Measurements from ENCODE around the gene STX12.
"Not testable (repeated sequence)": the region's sequence is repeated elsewhere in the genome, so short reads cannot be mapped to it uniquely, and the experiment has no call there.

STX12 gene

DNA sequence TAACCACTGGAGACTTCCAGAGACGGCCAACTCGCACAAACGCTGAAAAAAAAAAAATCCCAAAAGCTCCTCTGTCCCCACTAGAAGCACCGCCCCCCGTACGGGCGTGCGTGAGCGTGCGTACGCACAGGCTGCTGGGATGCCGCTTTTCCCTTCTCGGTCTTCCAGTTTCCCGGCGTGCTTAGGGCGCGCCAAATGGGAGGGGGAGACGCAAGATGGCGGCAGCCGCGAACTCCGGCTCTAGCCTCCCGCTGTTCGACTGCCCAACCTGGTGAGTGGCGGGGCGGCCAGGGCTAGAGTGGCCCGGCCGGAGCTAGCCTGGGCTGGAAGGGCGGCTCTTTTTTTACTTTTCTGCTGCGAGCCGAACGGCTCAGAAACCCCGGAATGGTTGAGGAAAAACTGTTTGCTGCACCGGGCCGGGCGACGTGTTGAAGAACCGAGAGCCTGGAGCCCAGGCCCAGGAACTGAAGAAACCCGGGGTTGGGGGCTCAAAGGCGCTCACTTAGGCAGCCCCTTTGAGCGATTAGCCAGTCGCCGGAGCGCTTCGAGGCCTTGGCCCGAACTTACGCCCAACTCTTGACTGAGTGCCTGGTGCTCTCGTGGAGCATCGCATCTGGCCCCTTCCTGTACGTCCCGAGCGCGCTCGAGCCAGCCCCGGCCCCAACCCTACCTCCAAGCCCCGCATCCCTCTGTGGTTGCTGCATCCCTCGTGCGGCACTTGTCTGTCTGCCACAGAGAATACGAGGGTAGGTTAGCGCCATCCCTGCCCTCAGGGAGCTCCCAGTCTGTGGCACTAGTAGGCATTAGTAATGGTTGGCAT, 57.8 kb downstream of the STX12 start, which contains the start of gene PPP1R8:
Gene PPP1R8 (plus strand): TSS at position 162 of the 820 bp plus-strand sequence. CDS start 54 bp downstream, at position 216.
- DNase-seq (ENCODE audit: low spot score), result peak; percentile 88

DNA sequence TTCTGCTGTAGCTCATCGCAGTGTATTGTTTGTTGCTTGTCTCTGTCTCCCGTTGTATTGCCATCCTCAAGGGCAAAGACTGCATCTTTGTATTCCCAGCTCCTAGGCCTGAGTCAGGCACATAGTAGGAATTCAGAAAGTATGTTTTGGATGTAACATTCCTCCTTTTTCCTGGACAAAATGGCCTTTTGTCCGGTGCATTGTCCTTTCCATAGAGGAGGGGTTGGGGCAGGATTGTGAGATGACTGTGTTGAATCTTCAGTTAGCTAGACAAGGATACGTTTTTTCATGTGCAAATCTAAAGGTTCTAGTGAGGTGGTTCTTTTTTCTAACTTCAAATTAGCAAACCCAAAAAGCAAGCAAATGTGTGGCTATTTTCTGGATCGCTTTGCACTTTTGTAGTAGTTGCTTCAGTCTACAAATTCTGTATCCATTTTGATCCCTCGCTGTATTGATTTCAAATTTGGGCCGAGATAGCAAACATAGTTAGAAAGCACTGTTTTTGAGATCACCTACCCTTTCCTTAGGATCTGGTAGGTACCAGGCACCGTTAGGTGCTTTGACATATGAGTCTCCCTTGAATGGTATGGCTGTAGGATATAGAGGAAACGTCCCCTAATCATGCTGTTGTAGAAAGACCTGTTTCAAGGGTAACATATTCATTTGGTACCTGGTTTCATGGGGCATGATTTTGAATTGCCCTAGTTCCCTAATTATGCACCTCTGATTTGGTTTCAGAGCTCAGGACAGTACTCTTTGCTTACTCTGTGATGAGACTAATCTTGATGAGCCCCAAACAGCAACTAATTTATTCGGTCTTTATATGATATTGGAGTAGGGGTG, 58.8 kb downstream of the STX12 start:
- DNase-seq (ENCODE audit: low spot score), result no peak

DNA sequence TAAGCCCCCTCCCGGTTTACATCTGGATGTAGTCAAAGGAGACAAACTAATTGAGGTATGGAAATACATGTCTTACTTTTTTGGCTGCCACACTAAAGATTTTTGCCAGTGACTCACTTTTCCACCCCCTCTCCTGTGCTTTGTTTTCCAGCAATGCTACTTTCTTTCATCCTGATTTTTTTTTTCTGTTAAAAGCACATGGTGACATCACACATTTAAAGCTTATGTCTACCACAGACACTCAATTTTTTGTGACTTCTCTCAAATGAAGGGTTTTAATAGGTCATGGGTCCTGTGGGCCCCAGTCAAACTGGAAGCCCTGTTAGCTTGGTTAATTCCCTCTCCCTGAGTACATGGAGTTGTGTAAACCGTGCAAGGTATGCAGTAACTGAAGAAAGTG, 59.7 kb downstream of the STX12 start:
- no peak for DNase-seq (ENCODE audit: low spot score)

DNA sequence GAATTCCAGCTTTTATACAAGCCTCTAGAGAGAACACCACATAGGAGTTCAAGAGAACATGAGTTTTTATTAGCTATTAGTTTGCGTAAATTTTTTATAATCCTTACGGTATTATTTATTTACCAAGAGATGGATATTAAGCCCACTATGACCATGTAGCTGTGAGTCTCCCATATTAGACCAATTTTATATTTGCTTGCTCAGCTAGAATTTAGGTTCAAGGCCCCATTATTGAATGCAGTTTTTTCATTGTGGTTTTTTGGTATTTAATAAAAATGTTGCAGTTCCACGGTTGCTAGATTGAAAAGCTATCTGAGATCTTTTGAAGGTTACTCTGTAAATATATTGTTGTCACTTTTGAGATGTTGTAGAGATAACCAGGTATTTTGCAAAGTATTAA, 60.5 kb downstream of the STX12 start:
- no peak for DNase-seq (ENCODE audit: low spot score)

DNA sequence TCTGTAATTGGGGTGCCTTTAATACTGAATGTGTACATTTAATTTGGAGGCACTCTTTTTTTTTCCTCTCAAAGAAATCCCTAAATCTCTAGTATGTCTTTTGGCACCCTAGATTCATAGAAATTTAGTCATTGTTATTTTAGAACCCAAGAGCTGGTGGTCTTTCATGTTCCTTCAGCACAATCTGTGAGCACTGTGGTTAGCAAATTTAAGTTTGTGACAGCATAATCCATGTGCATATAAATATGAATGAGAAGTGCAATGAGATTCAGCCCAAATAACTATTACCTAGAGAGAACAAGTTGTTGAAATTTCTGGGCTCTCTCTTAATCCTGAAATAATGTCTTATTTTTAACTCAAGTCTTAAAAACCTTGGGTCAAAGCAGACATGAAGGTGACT, 62.0 kb downstream of the STX12 start:
- DNase-seq (ENCODE audit: low spot score), result no peak

DNA sequence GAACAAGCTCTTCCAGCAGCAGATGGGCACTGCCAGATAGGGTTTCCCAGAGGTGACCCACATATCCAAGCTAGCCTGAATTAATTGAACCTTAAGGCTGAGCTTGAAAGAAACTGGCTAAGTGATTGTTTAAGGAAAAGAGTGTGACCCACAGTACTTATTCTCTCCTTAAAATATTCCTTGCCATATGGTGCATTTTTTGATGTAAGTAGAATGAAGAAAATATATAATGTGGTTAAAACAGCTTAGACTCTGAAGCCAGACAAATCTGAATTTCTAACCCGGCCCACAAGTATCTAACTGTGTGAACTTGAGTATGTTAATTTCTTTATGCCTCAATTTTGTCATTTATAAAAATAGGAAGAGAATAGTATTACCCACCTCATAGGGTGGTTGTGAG, 62.5 kb downstream of the STX12 start:
- no peak for DNase-seq (ENCODE audit: low spot score)

DNA sequence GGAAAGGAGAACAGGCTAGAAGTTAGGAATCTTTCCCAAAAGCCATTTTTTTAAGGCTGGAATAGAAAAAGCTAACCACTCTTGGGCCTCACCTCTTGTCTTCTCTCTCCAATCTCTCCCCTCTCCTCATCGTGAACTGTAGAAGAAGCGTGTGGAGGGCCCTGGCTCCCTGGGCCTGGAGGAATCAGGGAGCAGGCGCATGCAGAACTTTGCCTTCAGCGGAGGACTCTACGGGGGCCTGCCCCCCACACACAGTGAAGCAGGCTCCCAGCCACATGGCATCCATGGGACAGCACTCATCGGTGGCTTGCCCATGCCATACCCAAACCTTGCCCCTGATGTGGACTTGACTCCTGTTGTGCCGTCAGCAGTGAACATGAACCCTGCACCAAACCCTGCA, 76.9 kb downstream of the STX12 start:
- DNase-seq (ENCODE audit: low spot score), result no peak

DNA sequence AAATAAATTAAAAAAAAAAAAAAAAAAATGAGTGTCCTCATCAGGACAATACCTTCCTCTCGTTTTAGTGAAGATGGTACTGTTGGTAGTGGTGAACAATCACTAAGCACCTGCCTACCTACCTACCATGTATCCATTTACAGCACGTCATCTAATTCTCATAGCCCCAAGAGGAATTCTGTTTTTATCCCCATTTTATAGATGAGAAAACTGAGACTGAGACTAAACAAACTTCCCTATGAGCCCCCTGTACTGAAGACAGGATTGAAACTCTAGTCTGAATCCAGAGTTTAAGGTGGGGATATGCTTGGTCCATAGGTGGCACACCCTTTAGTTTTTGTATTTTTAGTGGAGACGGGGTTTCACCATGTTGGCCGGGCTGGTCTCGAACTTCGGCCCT, 82.1 kb downstream of the STX12 start:
- DNase-seq (ENCODE audit: low spot score), result no peak

DNA sequence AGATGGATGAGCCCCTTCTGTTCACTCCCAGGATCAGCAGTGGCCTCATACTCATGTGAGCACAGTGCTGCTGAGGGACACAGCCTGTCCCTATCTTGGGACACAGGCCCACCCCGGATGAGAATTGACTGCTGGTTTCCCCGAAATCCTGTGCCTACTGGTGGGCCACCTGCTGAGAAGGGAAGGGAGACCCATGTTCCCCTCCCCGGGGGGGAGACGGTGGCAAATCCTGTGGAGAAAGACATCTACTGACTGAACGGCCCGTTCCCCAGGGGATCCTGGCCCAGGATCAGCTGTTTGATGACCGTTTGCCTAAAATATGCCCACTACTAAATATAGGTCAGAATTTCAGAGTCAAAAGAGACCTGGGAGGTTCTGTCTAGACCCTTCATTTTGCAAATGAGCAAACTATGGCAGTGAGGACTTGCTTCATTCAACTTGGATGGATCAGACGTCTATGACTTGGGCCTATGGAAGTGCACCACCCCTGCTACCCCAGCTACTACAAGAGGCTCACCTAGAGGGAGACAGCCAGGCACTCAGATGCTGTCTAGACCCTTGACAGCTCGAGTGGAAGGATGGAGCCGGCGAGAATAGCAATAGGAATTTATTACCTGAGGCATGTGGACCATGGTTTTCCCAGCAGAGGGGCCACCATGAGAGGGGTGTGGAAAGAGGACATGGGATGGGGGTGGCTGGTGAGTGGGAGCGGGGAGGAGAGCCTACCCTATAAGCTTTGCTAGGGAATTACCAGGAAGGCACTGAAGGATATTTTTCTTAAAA, 83.7 kb downstream of the STX12 start:
- no peak for DNase-seq (ENCODE audit: low spot score)

DNA sequence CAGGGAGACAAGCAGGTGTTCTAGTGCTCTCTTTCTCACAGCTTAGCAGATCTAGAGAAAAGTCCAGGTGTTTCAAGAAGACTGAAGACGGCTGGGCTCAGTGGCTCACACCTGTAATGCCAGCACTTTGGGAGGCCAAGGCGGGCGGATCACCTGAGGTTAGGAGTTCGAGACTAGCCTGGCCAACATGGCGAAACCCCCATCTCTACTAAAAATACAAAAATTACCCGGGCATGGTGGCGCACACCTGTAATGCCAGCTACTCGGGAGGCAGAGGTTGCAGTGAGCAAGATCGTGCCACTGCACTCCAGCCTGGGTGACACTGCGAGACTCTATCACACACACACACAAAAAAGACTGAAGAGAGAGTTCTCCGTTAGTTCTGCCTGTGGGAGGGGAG, 84.5 kb downstream of the STX12 start:
- DNase-seq (ENCODE audit: low spot score), result not testable (repeated sequence)

DNA sequence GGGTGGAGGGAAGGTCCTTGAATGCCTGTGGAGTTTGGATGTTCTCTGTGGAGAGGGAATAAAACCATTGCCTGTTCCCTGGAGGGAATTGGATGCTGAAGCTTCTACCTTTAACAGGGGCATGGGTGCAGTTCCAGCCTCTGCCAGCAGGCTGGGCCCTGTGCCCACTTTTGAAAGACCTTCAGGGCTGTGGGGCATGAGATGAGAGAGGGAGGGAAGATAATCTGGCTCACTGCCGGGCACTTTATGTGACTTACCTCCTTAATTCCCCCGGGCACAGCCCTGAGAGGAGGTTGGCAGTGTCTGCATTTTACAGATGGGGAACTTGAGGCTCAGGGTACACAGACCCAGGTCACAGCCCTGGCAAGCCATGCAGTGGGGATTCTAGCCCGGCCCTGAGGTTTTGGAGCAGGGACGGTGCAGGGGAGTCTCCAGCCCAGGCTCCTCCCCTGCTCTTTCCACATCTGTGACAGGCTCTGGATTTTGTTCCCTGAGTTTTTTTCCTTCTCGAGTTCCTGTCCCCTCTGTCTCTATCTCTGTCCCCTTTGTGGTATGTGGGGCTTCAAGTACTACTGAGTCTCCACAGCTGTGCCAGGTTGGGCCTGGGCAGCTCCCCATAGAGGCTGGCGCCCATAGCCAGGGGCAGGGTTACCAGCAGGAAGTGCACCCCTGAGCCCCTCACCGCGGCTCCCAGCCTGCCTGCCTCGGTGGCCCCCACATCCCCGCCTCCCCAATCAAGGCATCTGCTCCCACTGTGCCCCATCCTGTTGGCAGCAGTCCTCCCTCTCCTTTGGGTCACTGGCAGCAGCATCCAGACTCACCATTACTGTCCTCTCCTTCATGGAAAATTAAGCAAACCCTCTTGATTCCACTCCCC, 85.3 kb downstream of the STX12 start:
- peak; percentile 83 for DNase-seq (ENCODE audit: low spot score)

DNA sequence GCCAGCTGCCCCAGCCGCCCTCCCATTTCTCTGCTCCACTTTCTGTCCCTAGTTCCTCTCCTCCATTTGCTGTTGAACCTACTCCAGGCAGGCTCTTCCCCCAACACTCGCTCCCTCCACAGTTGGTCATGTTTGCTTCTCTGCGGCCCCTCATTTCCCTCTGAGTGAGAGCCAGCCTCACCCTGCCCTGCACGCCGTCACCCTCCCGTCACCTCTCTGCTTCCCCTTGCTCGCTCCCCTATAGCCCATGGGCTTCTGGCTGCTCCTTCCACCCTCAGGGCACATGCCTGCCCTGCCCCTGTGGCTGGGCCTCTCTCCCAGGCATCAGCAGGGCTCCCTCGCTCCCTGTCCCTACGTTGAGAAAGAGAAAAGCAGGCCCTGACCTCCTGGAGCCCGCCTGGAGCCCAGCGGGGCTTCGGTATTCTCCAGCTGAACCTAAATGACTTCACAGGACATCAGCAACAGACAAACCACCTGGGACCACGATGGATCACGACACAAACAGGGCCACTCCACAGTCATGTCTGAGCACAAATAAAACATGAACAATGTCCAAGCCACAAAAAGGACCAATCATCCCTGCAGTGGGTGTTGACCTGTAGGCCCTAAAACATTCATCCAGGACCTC, 86.0 kb downstream of the STX12 start:
- no peak for DNase-seq (ENCODE audit: low spot score)

DNA sequence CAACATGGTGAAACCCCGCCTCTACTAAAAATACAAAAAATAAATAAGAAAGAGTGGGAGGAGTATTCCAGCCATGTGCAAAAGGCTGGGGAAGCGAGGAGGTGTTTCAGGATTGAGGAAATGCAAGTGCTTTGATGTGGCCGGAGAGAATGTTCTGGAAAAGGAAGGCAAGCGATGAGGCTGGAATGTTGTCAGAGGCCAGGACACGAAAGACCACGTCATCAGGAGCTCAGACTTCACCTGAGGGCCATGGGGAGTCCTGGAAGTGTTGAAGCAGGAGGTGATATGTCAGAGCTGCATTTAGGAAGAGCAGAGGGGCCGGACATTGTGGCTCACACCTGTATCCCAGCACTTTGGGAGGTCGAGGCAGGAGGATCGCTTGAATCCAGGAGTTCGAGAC, 88.4 kb downstream of the STX12 start:
- DNase-seq (ENCODE audit: low spot score), result no peak

DNA sequence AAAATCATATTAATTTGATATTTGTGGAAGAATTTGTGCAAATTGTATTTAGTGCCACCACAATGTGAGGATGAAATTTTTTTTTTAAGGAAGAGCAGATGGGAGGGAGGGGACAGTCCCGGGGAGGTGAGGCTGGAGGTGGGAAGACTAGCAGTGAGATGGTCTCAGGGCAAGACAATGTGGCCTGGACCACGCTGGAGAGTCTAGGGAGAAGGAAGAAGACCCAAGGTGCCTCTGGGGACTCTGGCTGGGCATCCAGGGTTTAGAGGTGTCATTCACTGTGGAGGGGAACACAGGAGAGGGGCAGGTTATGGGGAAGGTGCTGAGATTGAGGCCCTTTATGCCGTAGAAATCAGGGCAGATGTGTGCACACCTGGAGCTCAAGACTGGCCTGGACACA, 89.0 kb downstream of the STX12 start:
- DNase-seq (ENCODE audit: low spot score), result no peak

DNA sequence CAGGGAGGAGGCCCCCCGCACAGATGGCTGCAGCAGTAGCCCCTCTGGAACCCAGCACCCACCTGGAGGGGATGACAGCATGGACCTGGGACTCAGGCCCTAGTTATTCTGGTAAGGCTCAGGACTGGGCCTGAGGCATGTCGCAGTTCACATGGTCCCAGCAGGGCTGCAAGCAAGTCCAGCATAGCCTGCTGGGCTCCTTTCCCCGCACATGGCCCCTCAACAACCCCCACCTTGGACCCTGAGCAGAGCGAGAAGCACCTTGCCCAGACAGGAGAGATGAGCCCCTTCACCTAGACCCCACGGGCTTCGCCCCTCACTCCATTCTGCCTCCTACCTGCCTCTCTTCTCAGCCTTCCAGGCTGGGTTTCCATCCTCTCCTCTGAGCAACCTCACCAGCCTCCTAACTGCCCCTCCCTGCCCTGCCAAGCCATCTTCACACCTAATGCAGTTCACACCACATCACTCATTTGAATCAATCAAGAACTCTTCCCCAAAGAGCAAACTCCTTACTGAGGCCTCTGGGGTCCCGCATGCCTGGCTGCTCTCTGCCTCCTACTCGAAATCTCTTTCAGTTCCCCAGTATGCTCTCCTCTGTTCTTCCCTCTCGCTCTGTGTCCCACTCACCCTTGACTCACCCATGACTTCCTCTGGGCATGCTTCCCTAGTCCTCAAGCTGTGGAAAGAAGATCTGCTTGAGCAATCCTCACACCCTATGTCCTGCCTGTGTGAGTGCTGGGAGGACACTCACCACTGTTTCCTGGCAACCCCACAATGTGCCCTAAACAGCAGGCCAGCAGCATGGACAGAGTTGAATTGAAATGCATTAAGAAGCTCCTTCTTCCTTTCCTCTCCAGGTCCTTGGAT, 89.9 kb downstream of the STX12 start:
- no peak for DNase-seq (ENCODE audit: low spot score)

DNA sequence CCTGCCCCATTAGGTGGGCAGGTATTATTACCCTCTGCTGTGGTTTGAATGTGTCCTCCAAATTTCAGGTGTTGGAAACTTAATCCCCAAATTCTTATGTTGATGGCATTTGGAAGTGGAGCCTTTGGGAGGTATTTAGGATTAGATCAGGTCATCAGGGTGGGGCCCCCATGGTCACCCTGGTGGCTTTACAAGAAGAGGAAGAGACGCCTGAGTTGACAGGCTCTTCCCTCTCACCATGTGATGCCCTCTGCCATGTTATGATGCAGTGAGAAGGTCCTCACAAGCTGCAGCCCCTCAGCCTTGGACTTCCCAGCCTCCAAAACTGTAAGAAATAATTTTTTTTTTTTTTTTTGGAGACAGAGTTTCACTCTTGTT, 90.5 kb downstream of the STX12 start:
- DNase-seq (ENCODE audit: low spot score), result no peak

DNA sequence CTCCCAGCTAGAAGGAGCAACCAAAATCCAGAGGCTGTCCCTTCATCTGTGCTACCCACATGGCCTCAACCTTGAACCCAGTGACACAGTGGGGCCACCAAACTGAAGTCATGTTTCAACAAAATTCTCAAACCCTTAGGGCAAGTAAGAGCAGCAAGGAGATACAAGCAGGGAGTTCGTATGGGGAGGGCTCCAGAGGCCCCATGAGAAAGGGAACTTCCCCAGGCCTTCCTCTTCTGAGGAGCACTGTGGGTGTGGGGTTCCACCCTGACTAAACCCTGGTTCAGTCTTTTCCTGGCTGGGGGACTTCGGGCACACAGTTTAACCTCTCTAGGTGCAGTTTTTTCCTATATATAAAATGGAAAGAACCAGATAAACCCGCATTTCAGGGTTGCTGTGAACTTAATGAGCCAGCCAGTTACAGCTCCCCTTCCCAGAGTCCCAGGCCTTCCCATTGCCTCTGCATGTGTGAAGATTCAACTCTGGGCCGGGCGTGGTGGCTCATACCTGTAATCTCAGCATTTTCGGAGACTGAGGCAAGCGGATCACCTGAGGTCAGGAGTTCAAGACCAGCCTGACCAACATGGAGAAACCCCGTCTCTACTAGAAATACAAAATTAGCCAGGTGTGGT, 91.4 kb downstream of the STX12 start:
- no peak for DNase-seq (ENCODE audit: low spot score)

DNA sequence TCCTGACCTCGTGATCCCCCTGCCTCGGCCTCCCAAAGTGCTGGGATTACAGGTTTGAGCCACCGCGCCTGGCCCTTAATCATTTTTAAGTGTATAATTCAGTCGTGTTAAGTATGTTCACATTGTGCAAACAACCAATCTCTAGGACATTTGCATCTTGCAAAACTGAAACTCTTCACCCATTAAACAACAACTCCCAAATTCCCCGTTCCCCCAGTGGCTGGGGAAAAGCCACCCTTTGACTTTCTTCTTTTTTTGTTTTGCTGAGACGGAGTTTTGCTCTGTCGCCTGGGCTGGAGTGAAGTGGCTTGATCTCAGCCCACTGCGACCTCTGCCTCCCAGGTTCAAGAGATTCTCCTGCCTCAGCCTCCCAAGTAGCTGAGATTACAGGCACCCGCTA, 92.8 kb downstream of the STX12 start:
- no peak for DNase-seq (ENCODE audit: low spot score)

DNA sequence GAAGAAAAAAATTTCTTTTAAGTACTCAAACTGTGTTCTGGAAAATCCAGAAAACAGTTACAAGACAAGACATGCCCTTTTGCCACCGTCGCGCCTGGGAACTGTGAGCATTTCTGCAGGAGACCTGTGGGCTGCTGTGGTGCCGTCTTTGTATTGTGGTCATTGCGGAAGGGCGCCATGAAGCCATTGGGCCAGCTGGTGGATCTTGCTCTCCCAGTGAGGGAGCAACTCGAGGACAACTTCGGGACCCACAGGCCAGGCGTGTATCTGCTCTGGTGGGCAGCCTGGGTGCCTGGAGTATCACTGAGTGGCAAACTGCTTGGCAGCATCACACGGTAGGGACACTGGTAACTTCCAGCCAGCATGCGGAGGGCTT, 95.5 kb downstream of the STX12 start:
- DNase-seq (ENCODE audit: low spot score), result no peak
